ENCODE data around the gene OR2G6.
"Not testable (repeated sequence)": the region's sequence is repeated elsewhere in the genome, so short reads cannot be mapped to it uniquely, and the experiment has no call there.

The OR2G6 gene

GRCh38 chr1:248551027-248551426, 43.2 kb downstream of the OR2G6 start:
- H4K20me1 ChIP-seq (ENCODE audit: control insufficient read depth, insufficient read depth, low read depth, low read length); H3K36me3 ChIP-seq (ENCODE audit: control insufficient read depth, low read length); H3K9me3 ChIP-seq (ENCODE audit: control insufficient read depth, insufficient read depth, low read length); H3K4me1 ChIP-seq (ENCODE audit: control insufficient read depth, low read length); H3K9me2 ChIP-seq (replicated peaks; ENCODE audit: control insufficient read depth, low read length); H3F3A ChIP-seq (ENCODE audit: control insufficient read depth, insufficient read depth); H3K79me2 ChIP-seq (ENCODE audit: control insufficient read depth, low read length); H3K27me3 ChIP-seq (ENCODE audit: control insufficient read depth, low read length); H3K4me3 ChIP-seq (ENCODE audit: low read length); H3K27ac ChIP-seq (ENCODE audit: low read depth, low read length); H3K4me2 ChIP-seq (ENCODE audit: low read length): not testable (repeated sequence)

GRCh38 chr1:248562672-248563071, 54.8 kb downstream of the OR2G6 start, which contains the start of gene OR2T29:
OR2T29 (minus strand) TSS chr1:248562772; CDS start chr1:248559491, 3,281 bp downstream.
- not testable (repeated sequence) for H3K79me2 ChIP-seq (ENCODE audit: control insufficient read depth, low read length); H4K20me1 ChIP-seq (ENCODE audit: control insufficient read depth, insufficient read depth, low read depth, low read length); H3K4me1 ChIP-seq (ENCODE audit: control insufficient read depth, low read length); H3K4me3 ChIP-seq (ENCODE audit: low read length); H3F3A ChIP-seq (ENCODE audit: control insufficient read depth, insufficient read depth); H3K9me2 ChIP-seq (replicated peaks; ENCODE audit: control insufficient read depth, low read length); H3K9me3 ChIP-seq (ENCODE audit: control insufficient read depth, insufficient read depth, low read length); H3K4me2 ChIP-seq (ENCODE audit: low read length); H3K27me3 ChIP-seq (ENCODE audit: control insufficient read depth, low read length); H3K27ac ChIP-seq (ENCODE audit: low read depth, low read length); H3K36me3 ChIP-seq (ENCODE audit: control insufficient read depth, low read length)

GRCh38 chr1:248565530-248566373, 57.9 kb downstream of the OR2G6 start:
- H3K9me2 ChIP-seq (replicated peaks; ENCODE audit: control insufficient read depth, low read length); H3K27ac ChIP-seq (ENCODE audit: low read depth, low read length); H3K36me3 ChIP-seq (ENCODE audit: control insufficient read depth, low read length); H3K4me1 ChIP-seq (ENCODE audit: control insufficient read depth, low read length); H4K20me1 ChIP-seq (ENCODE audit: control insufficient read depth, insufficient read depth, low read depth, low read length); H3K79me2 ChIP-seq (ENCODE audit: control insufficient read depth, low read length); H3K9me3 ChIP-seq (ENCODE audit: control insufficient read depth, insufficient read depth, low read length); H3K4me3 ChIP-seq (ENCODE audit: low read length); H3K27me3 ChIP-seq (ENCODE audit: control insufficient read depth, low read length); H3F3A ChIP-seq (ENCODE audit: control insufficient read depth, insufficient read depth); H3K4me2 ChIP-seq (ENCODE audit: low read length): not testable (repeated sequence)

- not testable (repeated sequence) for H3K4me3 ChIP-seq (ENCODE audit: low read length); H3K27me3 ChIP-seq (ENCODE audit: control insufficient read depth, low read length); H3K9me2 ChIP-seq (replicated peaks; ENCODE audit: control insufficient read depth, low read length); H4K20me1 ChIP-seq (ENCODE audit: control insufficient read depth, insufficient read depth, low read depth, low read length); H3F3A ChIP-seq (ENCODE audit: control insufficient read depth, insufficient read depth); H3K4me2 ChIP-seq (ENCODE audit: low read length); H3K9me3 ChIP-seq (ENCODE audit: control insufficient read depth, insufficient read depth, low read length); H3K27ac ChIP-seq (ENCODE audit: low read depth, low read length); H3K79me2 ChIP-seq (ENCODE audit: control insufficient read depth, low read length); H3K36me3 ChIP-seq (ENCODE audit: control insufficient read depth, low read length); H3K4me1 ChIP-seq (ENCODE audit: control insufficient read depth, low read length)
Observed at GRCh38 chr1:248569049-248569448, 61.2 kb downstream of the OR2G6 start.

- H3K27ac ChIP-seq (ENCODE audit: low read depth, low read length); H4K20me1 ChIP-seq (ENCODE audit: control insufficient read depth, insufficient read depth, low read depth, low read length); H3K9me3 ChIP-seq (ENCODE audit: control insufficient read depth, insufficient read depth, low read length); H3K79me2 ChIP-seq (ENCODE audit: control insufficient read depth, low read length); H3F3A ChIP-seq (ENCODE audit: control insufficient read depth, insufficient read depth); H3K9me2 ChIP-seq (replicated peaks; ENCODE audit: control insufficient read depth, low read length); H3K27me3 ChIP-seq (ENCODE audit: control insufficient read depth, low read length); H3K4me2 ChIP-seq (ENCODE audit: low read length); H3K4me3 ChIP-seq (ENCODE audit: low read length); H3K4me1 ChIP-seq (ENCODE audit: control insufficient read depth, low read length); H3K36me3 ChIP-seq (ENCODE audit: control insufficient read depth, low read length): not testable (repeated sequence)
Observed at GRCh38 chr1:248570811-248571210, 62.9 kb downstream of the OR2G6 start.

- not testable (repeated sequence) for H3K36me3 ChIP-seq (ENCODE audit: control insufficient read depth, low read length); H3K9me3 ChIP-seq (ENCODE audit: control insufficient read depth, insufficient read depth, low read length); H3K9me2 ChIP-seq (replicated peaks; ENCODE audit: control insufficient read depth, low read length); H3K79me2 ChIP-seq (ENCODE audit: control insufficient read depth, low read length); H4K20me1 ChIP-seq (ENCODE audit: control insufficient read depth, insufficient read depth, low read depth, low read length); H3F3A ChIP-seq (ENCODE audit: control insufficient read depth, insufficient read depth); H3K4me3 ChIP-seq (ENCODE audit: low read length); H3K4me1 ChIP-seq (ENCODE audit: control insufficient read depth, low read length); H3K27me3 ChIP-seq (ENCODE audit: control insufficient read depth, low read length); H3K4me2 ChIP-seq (ENCODE audit: low read length); H3K27ac ChIP-seq (ENCODE audit: low read depth, low read length)
Observed at GRCh38 chr1:248572049-248572448, 64.2 kb downstream of the OR2G6 start.

- H3K9me3 ChIP-seq (ENCODE audit: control insufficient read depth, insufficient read depth, low read length); H3K36me3 ChIP-seq (ENCODE audit: control insufficient read depth, low read length); H3K79me2 ChIP-seq (ENCODE audit: control insufficient read depth, low read length); H3K27me3 ChIP-seq (ENCODE audit: control insufficient read depth, low read length); H3K4me3 ChIP-seq (ENCODE audit: low read length); H3K9me2 ChIP-seq (replicated peaks; ENCODE audit: control insufficient read depth, low read length); H3K4me1 ChIP-seq (ENCODE audit: control insufficient read depth, low read length); H3K4me2 ChIP-seq (ENCODE audit: low read length); H4K20me1 ChIP-seq (ENCODE audit: control insufficient read depth, insufficient read depth, low read depth, low read length); H3K27ac ChIP-seq (ENCODE audit: low read depth, low read length); H3F3A ChIP-seq (ENCODE audit: control insufficient read depth, insufficient read depth): not testable (repeated sequence)
Observed at GRCh38 chr1:248573856-248574255, 66.0 kb downstream of the OR2G6 start.

GRCh38 chr1:248574657-248575056, 66.8 kb downstream of the OR2G6 start, which contains the start of gene OR2T34:
OR2T34 (minus strand) TSS chr1:248574757; CDS start chr1:248574757, 0 bp downstream.
- not testable (repeated sequence) for H3K27ac ChIP-seq (ENCODE audit: low read depth, low read length); H3K9me3 ChIP-seq (ENCODE audit: control insufficient read depth, insufficient read depth, low read length); H3K4me3 ChIP-seq (ENCODE audit: low read length); H4K20me1 ChIP-seq (ENCODE audit: control insufficient read depth, insufficient read depth, low read depth, low read length); H3K9me2 ChIP-seq (replicated peaks; ENCODE audit: control insufficient read depth, low read length); H3K4me2 ChIP-seq (ENCODE audit: low read length); H3K4me1 ChIP-seq (ENCODE audit: control insufficient read depth, low read length); H3K79me2 ChIP-seq (ENCODE audit: control insufficient read depth, low read length); H3K27me3 ChIP-seq (ENCODE audit: control insufficient read depth, low read length); H3K36me3 ChIP-seq (ENCODE audit: control insufficient read depth, low read length); H3F3A ChIP-seq (ENCODE audit: control insufficient read depth, insufficient read depth)

Data from DOHH2 (cell line).